Gastroesophageal sphincter (tissue), 3 donors: ENCODE data around the gene PTDSS2.

ENCODE experiments used
- EP300 ChIP-seq: sonication (generic); formaldehyde crosslinking; IDR thresholded peaks from one replicate; pipeline ENCODE4 v1.6.1; 2017; ENCODE audit warnings: antibody characterized with exemption, mild to moderate bottlenecking
- POLR2A ChIP-seq, 2 donors: fragments of 450-650 bp; IDR thresholded peaks; one replicate each; pipeline ENCODE4 v1.6.1; 2017; ENCODE audit warnings: antibody characterized with exemption in 2 of 2, mild to moderate bottlenecking in 2 of 2, moderate library complexity in 1 of 2
- POLR2AphosphoS5 ChIP-seq: sonication (generic); formaldehyde crosslinking; IDR thresholded peaks from one replicate; pipeline ENCODE4 v1.6.1; 2017; ENCODE audit warnings: antibody characterized with exemption
- TF ChIP-seq, protein P1 (sequence below), 4 experiments: fragments of 200-600 bp in 2 of 4; fragments of 450-650 bp in 2 of 4; sonication (generic) in 1 of 4; IDR thresholded peaks; one replicate each; pipeline ENCODE4 v1.5.1; 2017 to 2019; ENCODE audit warnings: antibody characterized with exemption in 4 of 4, mild to moderate bottlenecking in 2 of 4, moderate library complexity in 2 of 4

DNA sequence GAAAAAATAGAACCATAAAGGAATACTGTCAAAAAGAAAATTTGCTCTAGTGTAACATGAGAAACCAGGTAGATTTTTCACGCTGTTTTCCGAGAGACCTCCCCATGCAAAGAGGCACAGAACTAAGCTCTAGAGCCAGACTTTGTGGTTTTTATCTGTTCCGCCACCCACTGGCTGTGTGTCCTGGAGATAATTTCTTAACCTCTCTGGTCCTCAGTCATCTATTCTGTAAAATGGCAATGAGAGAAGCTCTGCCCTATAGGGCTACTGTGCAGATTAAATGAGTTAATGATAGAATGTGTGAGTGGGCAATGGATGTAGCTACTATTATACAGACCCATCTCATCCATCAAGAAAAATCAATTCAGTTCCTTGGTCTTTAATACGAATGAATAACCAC lies 25.8 kb upstream of the PTDSS2 start:
- TF ChIP-seq, protein P1, sequence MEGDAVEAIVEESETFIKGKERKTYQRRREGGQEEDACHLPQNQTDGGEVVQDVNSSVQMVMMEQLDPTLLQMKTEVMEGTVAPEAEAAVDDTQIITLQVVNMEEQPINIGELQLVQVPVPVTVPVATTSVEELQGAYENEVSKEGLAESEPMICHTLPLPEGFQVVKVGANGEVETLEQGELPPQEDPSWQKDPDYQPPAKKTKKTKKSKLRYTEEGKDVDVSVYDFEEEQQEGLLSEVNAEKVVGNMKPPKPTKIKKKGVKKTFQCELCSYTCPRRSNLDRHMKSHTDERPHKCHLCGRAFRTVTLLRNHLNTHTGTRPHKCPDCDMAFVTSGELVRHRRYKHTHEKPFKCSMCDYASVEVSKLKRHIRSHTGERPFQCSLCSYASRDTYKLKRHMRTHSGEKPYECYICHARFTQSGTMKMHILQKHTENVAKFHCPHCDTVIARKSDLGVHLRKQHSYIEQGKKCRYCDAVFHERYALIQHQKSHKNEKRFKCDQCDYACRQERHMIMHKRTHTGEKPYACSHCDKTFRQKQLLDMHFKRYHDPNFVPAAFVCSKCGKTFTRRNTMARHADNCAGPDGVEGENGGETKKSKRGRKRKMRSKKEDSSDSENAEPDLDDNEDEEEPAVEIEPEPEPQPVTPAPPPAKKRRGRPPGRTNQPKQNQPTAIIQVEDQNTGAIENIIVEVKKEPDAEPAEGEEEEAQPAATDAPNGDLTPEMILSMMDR (IDR thresholded peaks at IDR 0.05): no peak
- no peak for TF ChIP-seq EP300
- TF ChIP-seq POLR2A (IDR thresholded peaks at IDR 0.05): no peak
- no peak for TF ChIP-seq POLR2AphosphoS5
